OCI-LY3 (cell line): ENCODE measurements around the gene DNAJC9.

Experiments used
- EZH2phosphoT487 ChIP-seq: fragments of 200-600 bp; shearing (Covaris generic); IDR thresholded peaks from 2 replicates; pipeline ENCODE4 v1.6.1; 2018; ENCODE audit warnings: antibody characterized with exemption, mixed run types, low read depth
- TF ChIP-seq, protein P1 (sequence below): fragments of 200-600, 300-600 bp; sonication (generic); IDR thresholded peaks from 2 replicates; pipeline ENCODE4 v1.5.1; 2014; ENCODE audit warnings: antibody characterized with exemption, low read length, low read depth

DNA sequence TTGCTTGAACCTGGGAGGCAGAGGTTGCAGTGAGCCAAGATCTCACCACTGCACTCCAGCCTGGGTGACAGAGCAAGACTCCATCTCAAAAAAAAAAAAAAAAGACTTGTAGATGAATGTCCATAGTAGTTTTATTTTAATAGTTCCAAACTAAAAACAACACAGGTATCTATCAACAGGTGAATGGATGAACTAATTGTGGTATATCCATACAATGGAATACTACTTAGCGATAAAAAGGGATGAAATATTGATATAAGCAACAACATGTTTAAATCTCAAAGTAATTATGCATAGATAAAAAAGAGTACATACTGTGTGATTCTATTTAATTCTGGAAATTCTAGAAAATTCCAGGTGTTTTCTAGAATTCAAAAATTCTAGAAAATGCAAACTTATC, 42.9 kb upstream of the DNAJC9 start:
- TF ChIP-seq, protein P1, sequence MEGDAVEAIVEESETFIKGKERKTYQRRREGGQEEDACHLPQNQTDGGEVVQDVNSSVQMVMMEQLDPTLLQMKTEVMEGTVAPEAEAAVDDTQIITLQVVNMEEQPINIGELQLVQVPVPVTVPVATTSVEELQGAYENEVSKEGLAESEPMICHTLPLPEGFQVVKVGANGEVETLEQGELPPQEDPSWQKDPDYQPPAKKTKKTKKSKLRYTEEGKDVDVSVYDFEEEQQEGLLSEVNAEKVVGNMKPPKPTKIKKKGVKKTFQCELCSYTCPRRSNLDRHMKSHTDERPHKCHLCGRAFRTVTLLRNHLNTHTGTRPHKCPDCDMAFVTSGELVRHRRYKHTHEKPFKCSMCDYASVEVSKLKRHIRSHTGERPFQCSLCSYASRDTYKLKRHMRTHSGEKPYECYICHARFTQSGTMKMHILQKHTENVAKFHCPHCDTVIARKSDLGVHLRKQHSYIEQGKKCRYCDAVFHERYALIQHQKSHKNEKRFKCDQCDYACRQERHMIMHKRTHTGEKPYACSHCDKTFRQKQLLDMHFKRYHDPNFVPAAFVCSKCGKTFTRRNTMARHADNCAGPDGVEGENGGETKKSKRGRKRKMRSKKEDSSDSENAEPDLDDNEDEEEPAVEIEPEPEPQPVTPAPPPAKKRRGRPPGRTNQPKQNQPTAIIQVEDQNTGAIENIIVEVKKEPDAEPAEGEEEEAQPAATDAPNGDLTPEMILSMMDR: no peak
- TF ChIP-seq EZH2phosphoT487: no peak
